NCI-H128 (cell line): ENCODE measurements around the gene ITSN1.

Source experiments
- DNase-seq: peaks from one replicate; lab custom pipeline; 2025; ENCODE audit not compliant: unreplicated experiment; lab: John Stamatoyannopoulos, UW

ITSN1 gene

GRCh38 chr21:33948096-33948950, 306.0 kb downstream of the ITSN1 start:
- DNase-seq = peak; percentile 85

- DNase-seq = no peak
Measured at GRCh38 chr21:33948951-33949444, 306.7 kb downstream of the ITSN1 start.
